Measurements from ENCODE around the gene CDYL2.

DNA sequence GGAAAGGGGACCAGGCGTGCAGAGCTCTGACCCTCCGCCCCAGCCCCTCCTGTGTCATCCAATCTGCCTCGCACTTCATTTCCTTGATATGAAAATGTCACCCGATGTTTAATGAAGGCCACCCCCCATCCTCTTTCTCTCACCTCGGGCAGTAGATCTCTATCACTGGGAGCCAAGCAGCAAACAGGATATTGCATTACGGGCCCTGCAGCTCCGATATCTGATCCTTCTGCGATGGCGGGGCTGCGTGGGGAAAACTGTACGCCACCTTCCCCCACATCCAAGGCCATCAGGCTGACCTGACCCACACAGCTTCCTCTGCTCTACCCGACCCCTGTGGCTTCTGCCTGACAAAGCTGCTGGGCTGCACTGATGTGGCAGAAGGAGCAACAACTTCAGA, 188.7 kb downstream of the CDYL2 start:
- TF ChIP-seq, protein P1, sequence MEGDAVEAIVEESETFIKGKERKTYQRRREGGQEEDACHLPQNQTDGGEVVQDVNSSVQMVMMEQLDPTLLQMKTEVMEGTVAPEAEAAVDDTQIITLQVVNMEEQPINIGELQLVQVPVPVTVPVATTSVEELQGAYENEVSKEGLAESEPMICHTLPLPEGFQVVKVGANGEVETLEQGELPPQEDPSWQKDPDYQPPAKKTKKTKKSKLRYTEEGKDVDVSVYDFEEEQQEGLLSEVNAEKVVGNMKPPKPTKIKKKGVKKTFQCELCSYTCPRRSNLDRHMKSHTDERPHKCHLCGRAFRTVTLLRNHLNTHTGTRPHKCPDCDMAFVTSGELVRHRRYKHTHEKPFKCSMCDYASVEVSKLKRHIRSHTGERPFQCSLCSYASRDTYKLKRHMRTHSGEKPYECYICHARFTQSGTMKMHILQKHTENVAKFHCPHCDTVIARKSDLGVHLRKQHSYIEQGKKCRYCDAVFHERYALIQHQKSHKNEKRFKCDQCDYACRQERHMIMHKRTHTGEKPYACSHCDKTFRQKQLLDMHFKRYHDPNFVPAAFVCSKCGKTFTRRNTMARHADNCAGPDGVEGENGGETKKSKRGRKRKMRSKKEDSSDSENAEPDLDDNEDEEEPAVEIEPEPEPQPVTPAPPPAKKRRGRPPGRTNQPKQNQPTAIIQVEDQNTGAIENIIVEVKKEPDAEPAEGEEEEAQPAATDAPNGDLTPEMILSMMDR (IDR thresholded peaks at IDR 0.05): no peak
- no peak for TF ChIP-seq POLR2AphosphoS5 (IDR thresholded peaks at IDR 0.05)
